Measurements from ENCODE around the gene TOMM34. TPM values are rescaled to one million over a fixed set of nuclear protein-coding genes. Genes with fewer than 3 reads are reported as not detected.

TOMM34 gene
- polyA plus RNA-seq, 1 donor from 2014 or later = 10.0 TPM

- no peaks in the 10 kb centered on the region for H4K20me1 ChIP-seq (ENCODE audit: insufficient read depth)
- no peak overlapping the region for H3K4me2 ChIP-seq (ENCODE audit: low read length)
- no peak overlapping the region for H2AFZ ChIP-seq (ENCODE audit: low read depth, low read length)
- no peak overlapping the region for H3K27ac ChIP-seq (ENCODE audit: low read length)
- H3F3A ChIP-seq (ENCODE audit: insufficient read depth, low read length, poor library complexity, severe bottlenecking) = no peaks in the 10 kb centered on the region
- no peaks in the 10 kb centered on the region for H3K79me2 ChIP-seq (replicated peaks; ENCODE audit: insufficient read depth, low read length)
- no peak overlapping the region for H3K9ac ChIP-seq (ENCODE audit: low read length)
- no peak overlapping the region for H3K4me3 ChIP-seq (ENCODE audit: low read length)
- TF ChIP-seq TAF1 (IDR thresholded peaks at IDR 0.05; ENCODE audit: low read depth) (no peak), POLR2AphosphoS5 (IDR thresholded peaks at IDR 0.05) (no peak), CTCF (IDR thresholded peaks at IDR 0.05; ENCODE audit: poor library complexity, severe bottlenecking) (no peak), SMC3 (conservative IDR thresholded peaks at IDR 0.05; ENCODE audit: poor library complexity) (no peak), EP300 (conservative IDR thresholded peaks at IDR 0.05; ENCODE audit: poor library complexity, severe bottlenecking) (no peak), RAD21 (conservative IDR thresholded peaks at IDR 0.05) (no peak), REST (IDR thresholded peaks at IDR 0.05; ENCODE audit: borderline replicate concordance) (no peak), MXI1 (conservative IDR thresholded peaks at IDR 0.05; ENCODE audit: poor library complexity, severe bottlenecking) (no peak), EZH2 (IDR thresholded peaks at IDR 0.05; ENCODE audit: borderline replicate concordance, insufficient read depth, low read length, poor library complexity, severe bottlenecking) (no peak)
- no peaks in the 10 kb centered on the region for H3K36me3 ChIP-seq (ENCODE audit: insufficient read depth, low read length)
- H3K27me3 ChIP-seq (ENCODE audit: insufficient read depth, low read depth, low read length) = no peaks in the 10 kb centered on the region
- H3K9me3 ChIP-seq (ENCODE audit: low read length) = no peaks in the 10 kb centered on the region
- H3K9me2 ChIP-seq (ENCODE audit: insufficient read depth, low read length) = no peaks in the 10 kb centered on the region
Observed at GRCh38 chr20:44993343-44993742, 33.1 kb upstream of the TOMM34 start.

GRCh38 chr20:44990957-44991356 is 30.8 kb upstream of the TOMM34 start:
- H3K36me3 ChIP-seq (ENCODE audit: insufficient read depth, low read length) = no peaks in the 10 kb centered on the region
- H3K79me2 ChIP-seq (replicated peaks; ENCODE audit: insufficient read depth, low read length) = no peaks in the 10 kb centered on the region
- H3K4me2 ChIP-seq (ENCODE audit: low read length) = no peak overlapping the region
- H4K20me1 ChIP-seq (ENCODE audit: insufficient read depth) = no peaks in the 10 kb centered on the region
- H3F3A ChIP-seq (ENCODE audit: insufficient read depth, low read length, poor library complexity, severe bottlenecking) = no peaks in the 10 kb centered on the region
- H3K9ac ChIP-seq (ENCODE audit: low read length) = no peak overlapping the region
- TF ChIP-seq SMC3 (conservative IDR thresholded peaks at IDR 0.05; ENCODE audit: poor library complexity) (no peak), EZH2 (IDR thresholded peaks at IDR 0.05; ENCODE audit: borderline replicate concordance, insufficient read depth, low read length, poor library complexity, severe bottlenecking) (no peak), TAF1 (IDR thresholded peaks at IDR 0.05; ENCODE audit: low read depth) (no peak), RAD21 (conservative IDR thresholded peaks at IDR 0.05) (no peak), MXI1 (conservative IDR thresholded peaks at IDR 0.05; ENCODE audit: poor library complexity, severe bottlenecking) (no peak), REST (IDR thresholded peaks at IDR 0.05; ENCODE audit: borderline replicate concordance) (no peak), EP300 (conservative IDR thresholded peaks at IDR 0.05; ENCODE audit: poor library complexity, severe bottlenecking) (no peak), POLR2AphosphoS5 (IDR thresholded peaks at IDR 0.05) (no peak), CTCF (IDR thresholded peaks at IDR 0.05; ENCODE audit: poor library complexity, severe bottlenecking) (no peak)
- H3K9me3 ChIP-seq (ENCODE audit: low read length) = no peaks in the 10 kb centered on the region
- H2AFZ ChIP-seq (ENCODE audit: low read depth, low read length) = no peak overlapping the region
- no peak overlapping the region for H3K4me3 ChIP-seq (ENCODE audit: low read length)
- no peak overlapping the region for H3K27ac ChIP-seq (ENCODE audit: low read length)
- no peaks in the 10 kb centered on the region for H3K9me2 ChIP-seq (ENCODE audit: insufficient read depth, low read length)
- no peaks in the 10 kb centered on the region for H3K27me3 ChIP-seq (ENCODE audit: insufficient read depth, low read depth, low read length)
